GM12878 (cell line): ENCODE measurements around the gene SCMH1.

Source experiments
- ASH2L ChIP-seq: fragments of 300-600, 200-600 bp; sonication (generic); IDR thresholded peaks from 2 replicates; pipeline ENCODE4 v1.6.1; 2017; ENCODE audit warnings: low read depth, mild to moderate bottlenecking, borderline replicate concordance
- BACH1 ChIP-seq: fragments of 450-650 bp; IDR thresholded peaks from 2 replicates; pipeline ENCODE4 v1.6.1; 2017; ENCODE audit warnings: mild to moderate bottlenecking, borderline replicate concordance
- BMI1 ChIP-seq: fragments of 450-650 bp; IDR thresholded peaks from 2 replicates; pipeline ENCODE4 v1.6.1; 2016; ENCODE audit warnings: mild to moderate bottlenecking, moderate library complexity, borderline replicate concordance
- CTCF ChIP-seq, 3 experiments: IDR thresholded peaks in 2 of 3; conservative IDR thresholded peaks in 1 of 3; 2 replicates each; pipeline ENCODE4 v1.5.1; 2011; ENCODE audit warnings: low read depth in 3 of 3, low read length in 3 of 3, mild to moderate bottlenecking in 3 of 3, control low read depth in 2 of 3, moderate library complexity in 2 of 3, inconsistent platforms in 1 of 3, mixed read lengths in 1 of 3; ENCODE audit not compliant: control insufficient read depth in 2 of 3, insufficient read depth in 1 of 3; ENCODE audit errors: extremely low read depth in 1 of 3
- POLR2A ChIP-seq: IDR thresholded peaks from 2 replicates; pipeline ENCODE4 v1.6.1; 2011; ENCODE audit warnings: low read depth, mild to moderate bottlenecking, low read length
- POLR2AphosphoS5 ChIP-seq: IDR thresholded peaks from 2 replicates; pipeline ENCODE4 v1.6.1; 2011; ENCODE audit warnings: mild to moderate bottlenecking, low read length, inconsistent platforms
- TAF1 ChIP-seq: IDR thresholded peaks from 2 replicates; pipeline ENCODE4 v1.6.1; 2011; ENCODE audit warnings: mild to moderate bottlenecking, low read depth, low read length, borderline replicate concordance
- WRNIP1 ChIP-seq: IDR thresholded peaks from 2 replicates; pipeline ENCODE4 v1.6.1; 2011; ENCODE audit warnings: low read depth, low read length, improper control_type of control experiment, borderline replicate concordance
- ZBTB40 ChIP-seq: fragments of 450-650 bp; IDR thresholded peaks from 2 replicates; pipeline ENCODE4 v1.6.1; 2016; ENCODE audit warnings: mild to moderate bottlenecking, moderate library complexity, borderline replicate concordance
- ZNF274 ChIP-seq: IDR thresholded peaks from one replicate; pipeline ENCODE4 v1.8.0; 2011; ENCODE audit not compliant: insufficient read length, insufficient read depth

- TF ChIP-seq CTCF (IDR thresholded peaks at IDR 0.05 in 2 of 3, conservative IDR thresholded peaks at IDR 0.05 in 1 of 3; ENCODE audit: control insufficient read depth in 2 of 3, extremely low read depth in 1 of 3, insufficient read depth in 1 of 3, low read depth in 3 of 3, low read length in 3 of 3) (no peak), ASH2L (no peak), ZBTB40 (no peak), BMI1 (no peak), TAF1 (no peak), POLR2AphosphoS5 (no peak; the same call in 1 of the 2 replicates), BACH1 (no peak), POLR2A (peak; percentile 76), WRNIP1 (no peak), ZNF274 (no peak)
Observed at GRCh38 chr1:41241354-41241748, 755 bp downstream of the SCMH1 start.
